Keratinocyte (primary cell): ENCODE results near the gene SLIT3. TPM values are rescaled to one million over a fixed set of nuclear protein-coding genes. Genes with fewer than 3 reads are reported as not detected.

Source experiments
- DNase-seq: peaks from one replicate; pipeline ENCODE4 v3.0.0-alpha.2; 2011; ENCODE audit warnings: low read depth, missing footprints, low spot score
- FAIRE-seq: peaks from 2 replicates; lab custom pipeline; 2011; peaks lifted over from hg19 to GRCh38; lab: Jason Lieb, UNC
- H2AFZ ChIP-seq: 2 replicates; pipeline ENCODE4 v1.6.0; 2012; ENCODE audit warnings: low read length, control low read depth, inconsistent platforms; ENCODE audit not compliant: control insufficient read depth
- H3K27ac ChIP-seq: 2 replicates; pipeline ENCODE4 v1.5.1; 2011; ENCODE audit warnings: low read length; ENCODE audit not compliant: control insufficient read depth, insufficient read depth
- H3K27me3 ChIP-seq: 3 replicates; pipeline ENCODE4 v1.6.0; 2011; ENCODE audit warnings: low read length; ENCODE audit not compliant: control insufficient read depth, insufficient read depth; ENCODE audit errors: extremely low read depth
- H3K36me3 ChIP-seq, 2 experiments: 2 replicates in 1 of 2; 3 replicates in 1 of 2; pipeline ENCODE4 v1.5.1; 2011; ENCODE audit warnings: low read length in 2 of 2, mild to moderate bottlenecking in 1 of 2; ENCODE audit not compliant: control insufficient read depth in 2 of 2, insufficient read depth in 2 of 2; ENCODE audit errors: extremely low read depth in 1 of 2
- H3K4me1 ChIP-seq: 3 replicates; pipeline ENCODE4 v1.5.1; 2011; ENCODE audit warnings: low read length; ENCODE audit not compliant: control insufficient read depth, insufficient read depth; ENCODE audit errors: extremely low read depth
- H3K4me2 ChIP-seq: 3 replicates; pipeline ENCODE4 v1.6.0; 2011; ENCODE audit warnings: low read depth, low read length; ENCODE audit not compliant: control insufficient read depth, insufficient read depth; ENCODE audit errors: extremely low read depth
- H3K4me3 ChIP-seq, 3 experiments: fragments of 200-600 bp in 1 of 3; sonication (generic) in 1 of 3; 2 replicates in 2 of 3; 3 replicates in 1 of 3; pipeline ENCODE4 v1.5.1; 2011 to 2016; ENCODE audit warnings: low read length in 3 of 3, mild to moderate bottlenecking in 3 of 3, control low read depth in 2 of 3, inconsistent platforms in 1 of 3, low read depth in 1 of 3, mixed read lengths in 1 of 3, mixed run types in 1 of 3, moderate library complexity in 1 of 3; ENCODE audit not compliant: control insufficient read depth in 2 of 3, insufficient read depth in 2 of 3; ENCODE audit errors: extremely low read depth in 1 of 3
- H3K79me2 ChIP-seq: 2 replicates; pipeline ENCODE4 v1.6.0; 2012; ENCODE audit warnings: low read length; ENCODE audit not compliant: control insufficient read depth, insufficient read depth
- H3K9ac ChIP-seq: 3 replicates; pipeline ENCODE4 v1.6.0; 2011; ENCODE audit warnings: low read length; ENCODE audit not compliant: control insufficient read depth, insufficient read depth; ENCODE audit errors: extremely low read depth
- H3K9me1 ChIP-seq: 3 replicates; pipeline ENCODE4 v1.6.0; 2011; ENCODE audit warnings: low read length; ENCODE audit not compliant: control insufficient read depth, insufficient read depth; ENCODE audit errors: extremely low read depth
- H3K9me3 ChIP-seq: 2 replicates; pipeline ENCODE4 v1.5.1; 2012; ENCODE audit warnings: low read depth, low read length; ENCODE audit not compliant: control insufficient read depth
- H4K20me1 ChIP-seq: 3 replicates; pipeline ENCODE4 v1.6.0; 2011; ENCODE audit warnings: low read length; ENCODE audit not compliant: control insufficient read depth, insufficient read depth; ENCODE audit errors: extremely low read depth
- CTCF ChIP-seq, 3 experiments: IDR thresholded peaks in 1 of 3; conservative IDR thresholded peaks in 1 of 3; optimal IDR thresholded peaks in 1 of 3; 2 replicates in 2 of 3; 3 replicates in 1 of 3; pipeline versions ENCODE3 to v1.5.1; 2011; ENCODE audit warnings: low read length in 3 of 3, mild to moderate bottlenecking in 3 of 3, moderate library complexity in 2 of 3, control low read depth in 1 of 3, inconsistent platforms in 1 of 3; ENCODE audit not compliant: insufficient read depth in 2 of 3; ENCODE audit errors: extremely low read depth in 1 of 3
- EZH2 ChIP-seq: IDR thresholded peaks from one replicate; pipeline ENCODE4 v1.6.1; 2012; ENCODE audit warnings: inconsistent platforms, mild to moderate bottlenecking, low read length, moderate library complexity
- dilution Hi-C: fragments of 300-500 bp; cut with MboI; formaldehyde crosslinking; loops from one replicate; pipeline ENCODE4 v1.7.0; 2020; ENCODE audit warnings: low sequenced_read_pairs; ENCODE audit not compliant: extremely low pct_ligation_motif_present
- polyA plus RNA-seq, 5 experiments: library from polyadenylated mRNA; depleted of rRNA in 3 of 5; stranded (reverse) in 3 of 5; stranded (forward) in 1 of 5; unstranded in 1 of 5; fragments of >200 nt; gene quantifications; 1 replicate in 1 of 5; 2 replicates in 3 of 5; 3 replicates in 1 of 5; pipeline versions ENCODE4 v1.2.1 to v1.2.3, GENCODE V29; 2011 to 2012; ENCODE audit warnings: missing spikeins in 2 of 5, low read depth in 1 of 5, low replicate concordance in 1 of 5

The SLIT3 gene
- polyA plus RNA-seq, 1 donor (not counting 4 experiments of a cell fraction or from before 2014, with no cell fraction given): 2.4 TPM

GRCh38 chr5:168765086-168765550, 535.8 kb downstream of the SLIT3 start:
- Histone ChIP-seq H3K36me3 (no peaks in the 10 kb centered on the region), H4K20me1 (no peaks in the 10 kb centered on the region), H2AFZ (no peak overlapping the region), H3K9ac (no peak overlapping the region), H3K27me3 (no peaks in the 10 kb centered on the region), H3K4me2 (no peak overlapping the region), H3K27ac (no peak overlapping the region), H3K4me1 (no peaks in the 10 kb centered on the region), H3K9me3 (no peaks in the 10 kb centered on the region), H3K9me1 (no peaks in the 10 kb centered on the region), H3K79me2 (no peaks in the 10 kb centered on the region), H3K4me3 (no peak overlapping the region)
- no peak for FAIRE-seq
- no peak for DNase-seq
- TF ChIP-seq EZH2 (no peak), CTCF (optimal IDR thresholded peaks at IDR 0.05 in 1 of 3, IDR thresholded peaks at IDR 0.05 in 1 of 3, conservative IDR thresholded peaks at IDR 0.05 in 1 of 3; ENCODE audit: extremely low read depth in 1 of 3, insufficient read depth in 2 of 3, low read length in 3 of 3) (no peak)
- dilution Hi-C loops: no loop called here

- no peak overlapping the region for H2AFZ ChIP-seq
- no peak overlapping the region for H3K9ac ChIP-seq
- H4K20me1 ChIP-seq: no peaks in the 10 kb centered on the region
- dilution Hi-C loops: no loop called here
- no peak for TF ChIP-seq CTCF (optimal IDR thresholded peaks at IDR 0.05 in 1 of 3, IDR thresholded peaks at IDR 0.05 in 1 of 3, conservative IDR thresholded peaks at IDR 0.05 in 1 of 3; ENCODE audit: extremely low read depth in 1 of 3, insufficient read depth in 2 of 3, low read length in 3 of 3)
- TF ChIP-seq EZH2: no peak
- no peaks in the 10 kb centered on the region for H3K36me3 ChIP-seq
- no peaks in the 10 kb centered on the region for H3K27me3 ChIP-seq
- H3K9me1 ChIP-seq: no peaks in the 10 kb centered on the region
- no peak overlapping the region for H3K4me2 ChIP-seq
- no peaks in the 10 kb centered on the region for H3K9me3 ChIP-seq
- H3K4me1 ChIP-seq: no peaks in the 10 kb centered on the region
- DNase-seq: no peak
- H3K4me3 ChIP-seq: no peak overlapping the region
- H3K79me2 ChIP-seq: no peaks in the 10 kb centered on the region
- FAIRE-seq: no peak
- H3K27ac ChIP-seq: no peak overlapping the region
Measured at GRCh38 chr5:168756453-168757391, 544.2 kb downstream of the SLIT3 start.
